Endothelial cell (in vitro differentiated cells): ENCODE measurements around the gene DRD1. TPM values are rescaled to one million over a fixed set of nuclear protein-coding genes. Genes with fewer than 3 reads are reported as not detected.

Source experiments
- DNase-seq: peaks from one replicate; pipeline ENCODE4 v3.0.0; 2021; ENCODE audit warnings: low spot score
- H3K27ac Mint-ChIP-seq: one replicate; pipeline ENCODE4 v1.8.0; 2021; ENCODE audit warnings: mixed read lengths, inconsistent platforms; ENCODE audit not compliant: unreplicated experiment
- H3K27me3 Mint-ChIP-seq: one replicate; pipeline ENCODE4 v1.8.0; 2021; ENCODE audit warnings: mild to moderate bottlenecking, moderate library complexity, mixed read lengths, inconsistent platforms; ENCODE audit not compliant: unreplicated experiment
- H3K36me3 Mint-ChIP-seq: one replicate; pipeline ENCODE4 v1.8.0; 2021; ENCODE audit warnings: mild to moderate bottlenecking, low read depth, mixed read lengths, inconsistent platforms; ENCODE audit not compliant: unreplicated experiment
- H3K4me1 Mint-ChIP-seq: one replicate; pipeline ENCODE4 v1.8.0; 2021; ENCODE audit warnings: mild to moderate bottlenecking, mixed read lengths, inconsistent platforms; ENCODE audit not compliant: unreplicated experiment
- H3K4me3 Mint-ChIP-seq: one replicate; pipeline ENCODE4 v1.8.0; 2021; ENCODE audit warnings: mild to moderate bottlenecking, mixed read lengths, inconsistent platforms; ENCODE audit not compliant: unreplicated experiment
- H3K9me3 Mint-ChIP-seq: one replicate; pipeline ENCODE4 v1.8.0; 2021; ENCODE audit warnings: mixed read lengths, inconsistent platforms; ENCODE audit not compliant: unreplicated experiment
- CTCF ChIP-seq: fragments of 200-600 bp; sonication (generic); IDR thresholded peaks from one replicate; pipeline ENCODE4 v1.5.0; 2021; ENCODE audit warnings: antibody characterized with exemption; ENCODE audit not compliant: unreplicated experiment
- total RNA-seq: library from RNA; stranded (reverse); fragmentation: NEBNext Ultra II Directional; extraction: Animal tissue kit (Norgen Biotek cat#: 25700); gene quantifications from one replicate; pipeline ENCODE4 v1.2.1, GENCODE V29; 2021; ENCODE audit not compliant: unreplicated experiment

DRD1 gene
- total RNA-seq, 1 donor from 2014 or later: 0.18 TPM

- no peak overlapping the region for H3K27ac Mint-ChIP-seq
- TF ChIP-seq CTCF: no peak
- no peak overlapping the region for H3K4me3 Mint-ChIP-seq
- no peaks in the 10 kb centered on the region for H3K27me3 Mint-ChIP-seq
- H3K4me1 Mint-ChIP-seq: peaks cover 3% of the 10 kb centered on the region
- no peaks in the 10 kb centered on the region for H3K9me3 Mint-ChIP-seq
- no peak for DNase-seq
- H3K36me3 Mint-ChIP-seq: no peaks in the 10 kb centered on the region
Measured at GRCh38 chr5:175466700-175467318, 22.8 kb upstream of the DRD1 start.

- Mint-ChIP-seq H3K27me3 (no peaks in the 10 kb centered on the region), H3K36me3 (no peaks in the 10 kb centered on the region), H3K4me3 (no peak overlapping the region), H3K9me3 (no peaks in the 10 kb centered on the region), H3K27ac (no peak overlapping the region), H3K4me1 (peaks cover 3% of the 10 kb centered on the region)
- no peak for DNase-seq
- TF ChIP-seq CTCF: no peak
Measured at GRCh38 chr5:175465282-175465681, 21.3 kb upstream of the DRD1 start.

- TF ChIP-seq CTCF: peak; percentile 12
- H3K4me3 Mint-ChIP-seq: no peak overlapping the region
- H3K36me3 Mint-ChIP-seq: no peaks in the 10 kb centered on the region
- no peaks in the 10 kb centered on the region for H3K27me3 Mint-ChIP-seq
- H3K4me1 Mint-ChIP-seq: peaks cover 3% of the 10 kb centered on the region
- H3K9me3 Mint-ChIP-seq: no peaks in the 10 kb centered on the region
- DNase-seq: no peak
- no peak overlapping the region for H3K27ac Mint-ChIP-seq
Measured at GRCh38 chr5:175464942-175465233, 20.9 kb upstream of the DRD1 start.

GRCh38 chr5:175464074-175464941, 20.3 kb upstream of the DRD1 start:
- H3K27ac Mint-ChIP-seq: no peak overlapping the region
- peak; percentile 71 for TF ChIP-seq CTCF
- no peaks in the 10 kb centered on the region for H3K9me3 Mint-ChIP-seq

GRCh38 chr5:175463641-175464040, 19.7 kb upstream of the DRD1 start:
- Mint-ChIP-seq H3K27me3 (no peaks in the 10 kb centered on the region), H3K27ac (no peak overlapping the region), H3K9me3 (no peaks in the 10 kb centered on the region), H3K4me1 (peaks cover 3% of the 10 kb centered on the region), H3K36me3 (no peaks in the 10 kb centered on the region), H3K4me3 (no peak overlapping the region)
- no peak for TF ChIP-seq CTCF
- DNase-seq: no peak

More at GRCh38 chr5:175464074-175464941, 20.3 kb upstream of the DRD1 start:
- H3K4me1 Mint-ChIP-seq: peaks cover 3% of the 10 kb centered on the region
- no peaks in the 10 kb centered on the region for H3K36me3 Mint-ChIP-seq
- no peaks in the 10 kb centered on the region for H3K27me3 Mint-ChIP-seq
- H3K4me3 Mint-ChIP-seq: no peak overlapping the region
- peak; percentile 80 for DNase-seq
